K562 (cell line): ENCODE data around the gene TBCC. TPM values are rescaled to one million over a fixed set of nuclear protein-coding genes. Genes with fewer than 3 reads are reported as not detected.

Experiments
- AFF1 ChIP-seq, 2 experiments: fragments of 450-650 bp; IDR thresholded peaks; 2 replicates each; pipeline ENCODE4 v1.6.1; 2018; ENCODE audit warnings: mild to moderate bottlenecking in 2 of 2, low read depth in 1 of 2; ENCODE audit not compliant: partially characterized antibody in 2 of 2
- ATF7 ChIP-seq: fragments of 450-650 bp; IDR thresholded peaks from 2 replicates; pipeline ENCODE4 v1.7.1; 2014; ENCODE audit warnings: mild to moderate bottlenecking, moderate library complexity
- CC2D1A ChIP-seq: fragments of 450-650 bp; IDR thresholded peaks from 2 replicates; pipeline ENCODE4 v1.6.1; 2017; ENCODE audit warnings: mild to moderate bottlenecking
- FOXJ2 ChIP-seq: fragments of 200-800 bp; sonication (Bioruptor generic); IDR thresholded peaks from 2 replicates; pipeline ENCODE4 v1.6.1; 2016; ENCODE audit warnings: missing genetic modification characterization, missing compliant biosample characterization
- HDAC2 ChIP-seq: fragments of 450-650 bp; IDR thresholded peaks from 2 replicates; pipeline ENCODE4 v1.6.1; 2016; ENCODE audit warnings: mild to moderate bottlenecking
- KHSRP ChIP-seq: fragments of 450-650 bp; IDR thresholded peaks from 2 replicates; pipeline ENCODE4 v1.6.1; 2017
- MGA ChIP-seq: fragments of 450-650 bp; IDR thresholded peaks from 2 replicates; pipeline ENCODE4 v1.6.1; 2016; ENCODE audit warnings: mild to moderate bottlenecking, moderate library complexity
- NCOA1 ChIP-seq: fragments of 450-650 bp; IDR thresholded peaks from 2 replicates; pipeline ENCODE4 v1.6.1; 2016; ENCODE audit warnings: low read depth
- NFXL1 ChIP-seq: fragments of 450-650 bp; formaldehyde crosslinking; IDR thresholded peaks from 2 replicates; pipeline ENCODE4 v1.4.0; 2021; ENCODE audit warnings: mild to moderate bottlenecking
- POLR2AphosphoS2 ChIP-seq: IDR thresholded peaks from 2 replicates; pipeline ENCODE4 v1.6.1; 2012; ENCODE audit warnings: low read length, improper control_type of control experiment
- SIN3A ChIP-seq, 2 experiments: fragments of 150-350 bp in 1 of 2; IDR thresholded peaks; 2 replicates each; pipeline ENCODE4 v1.6.1; 2011 to 2016; ENCODE audit warnings: borderline replicate concordance in 2 of 2, low read depth in 2 of 2, low read length in 2 of 2, mild to moderate bottlenecking in 2 of 2, moderate library complexity in 2 of 2; ENCODE audit not compliant: control insufficient read depth in 1 of 2
- TCF15 ChIP-seq: fragments of 250-450 bp; sonication (Bioruptor Pico); IDR thresholded peaks from 2 replicates; pipeline ENCODE4 v1.8.0; 2022; ENCODE audit warnings: moderate library complexity, mild to moderate bottlenecking, inconsistent platforms
- ZNF644 ChIP-seq: fragments of 200-800 bp; sonication (Bioruptor generic); IDR thresholded peaks from 2 replicates; pipeline ENCODE4 v1.6.1; 2016; ENCODE audit warnings: low read depth, missing genetic modification characterization, missing compliant biosample characterization
- polyA plus RNA-seq, 8 experiments: library from polyadenylated mRNA; depleted of rRNA in 4 of 8; stranded (reverse) in 5 of 8; unstranded in 3 of 8; fragments of >200 nt; fragmentation: Nextera tagmentation in 2 of 8; fragmentation: Illumina TruSeq in 1 of 8; extraction: Ambion mirVana in 2 of 8; extraction: Trizol in 1 of 8; gene quantifications; 2 replicates each; pipeline versions ENCODE4 v1.2.1 to v1.2.3, GENCODE V29; 2011 to 2014; ENCODE audit warnings: inconsistent platforms in 1 of 8, missing spikeins in 1 of 8
- total RNA-seq, 7 experiments: library from RNA; depleted of rRNA in 6 of 7; stranded (reverse); fragments of >200 nt in 6 of 7; fragmentation: Illumina TruSeq in 2 of 7; extraction: Trizol in 2 of 7; gene quantifications; 2 replicates each; pipeline versions ENCODE4 v1.2.1 to v1.2.3, GENCODE V29; 2011 to 2021; ENCODE audit warnings: low replicate concordance in 1 of 7

TBCC gene
- total and polyA plus RNA-seq, 9 of the 15 experiments (the other 6 are each of a cell fraction or from before 2014, with no cell fraction given), result 2.8 to 34.1 (median 23.3) TPM

GRCh38 chr6:42726485-42727086 is 19.3 kb downstream of the TBCC start (continued):
- TF ChIP-seq MGA, result no peak
- TF ChIP-seq TCF15 (CRISPR knock-in tag), result no peak
- TF ChIP-seq CC2D1A, result 0 out of 2 replicates have a peak, but pooled peaks have one; percentile 80
- TF ChIP-seq POLR2AphosphoS2, result no peak
- no peak for TF ChIP-seq NFXL1
- no peak for TF ChIP-seq SIN3A (IDR thresholded peaks at IDR 0.05; ENCODE audit: borderline replicate concordance in 2 of 2, control insufficient read depth in 1 of 2, low read depth in 2 of 2, low read length in 2 of 2)
- TF ChIP-seq ATF7, result peak; percentile 62
- TF ChIP-seq KHSRP, result no peak
- TF ChIP-seq FOXJ2 (tag), result no peak
- TF ChIP-seq AFF1 (IDR thresholded peaks at IDR 0.05; ENCODE audit: low read depth in 1 of 2, partially characterized antibody in 2 of 2), result peak; percentile 37 to 45
- TF ChIP-seq NCOA1, result peak; percentile 51; the same call in 1 of the 2 replicates
- TF ChIP-seq HDAC2, result peak; percentile 74; the same call in 1 of the 2 replicates
- TF ChIP-seq ZNF644 (tag), result no peak
